ENCODE results near the gene PABPN1. TPM values are rescaled to one million over a fixed set of nuclear protein-coding genes. Genes with fewer than 3 reads are reported as not detected.
A peak's percentile ranks its signal among the peaks of the same experiment; 100 is the strongest.

PABPN1 gene
- total and polyA plus RNA-seq, 9 of the 15 experiments (the other 6 are each of a cell fraction or from before 2014, with no cell fraction given): 32.6 to 388 (median 178) TPM

DNA sequence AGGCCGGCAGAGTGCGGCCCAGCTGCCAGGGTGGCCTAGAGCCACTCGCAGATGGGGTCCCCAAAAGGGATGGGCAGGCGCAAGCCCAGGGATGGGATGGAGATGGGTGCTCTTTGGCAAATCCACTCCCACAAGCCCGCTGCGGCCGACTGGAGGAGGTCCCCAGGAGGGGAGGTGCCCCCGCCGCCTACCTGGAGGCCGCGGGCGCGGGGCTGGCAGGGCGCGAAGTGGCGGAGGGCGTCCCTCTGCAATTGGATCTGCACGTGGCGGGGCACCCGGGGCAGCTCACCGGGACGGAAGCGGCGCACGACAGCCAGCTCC lies 19.3 kb upstream of the PABPN1 start (continued):
- TF ChIP-seq, protein P1, sequence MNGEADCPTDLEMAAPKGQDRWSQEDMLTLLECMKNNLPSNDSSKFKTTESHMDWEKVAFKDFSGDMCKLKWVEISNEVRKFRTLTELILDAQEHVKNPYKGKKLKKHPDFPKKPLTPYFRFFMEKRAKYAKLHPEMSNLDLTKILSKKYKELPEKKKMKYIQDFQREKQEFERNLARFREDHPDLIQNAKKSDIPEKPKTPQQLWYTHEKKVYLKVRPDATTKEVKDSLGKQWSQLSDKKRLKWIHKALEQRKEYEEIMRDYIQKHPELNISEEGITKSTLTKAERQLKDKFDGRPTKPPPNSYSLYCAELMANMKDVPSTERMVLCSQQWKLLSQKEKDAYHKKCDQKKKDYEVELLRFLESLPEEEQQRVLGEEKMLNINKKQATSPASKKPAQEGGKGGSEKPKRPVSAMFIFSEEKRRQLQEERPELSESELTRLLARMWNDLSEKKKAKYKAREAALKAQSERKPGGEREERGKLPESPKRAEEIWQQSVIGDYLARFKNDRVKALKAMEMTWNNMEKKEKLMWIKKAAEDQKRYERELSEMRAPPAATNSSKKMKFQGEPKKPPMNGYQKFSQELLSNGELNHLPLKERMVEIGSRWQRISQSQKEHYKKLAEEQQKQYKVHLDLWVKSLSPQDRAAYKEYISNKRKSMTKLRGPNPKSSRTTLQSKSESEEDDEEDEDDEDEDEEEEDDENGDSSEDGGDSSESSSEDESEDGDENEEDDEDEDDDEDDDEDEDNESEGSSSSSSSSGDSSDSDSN (IDR thresholded peaks at IDR 0.05; ENCODE audit: borderline replicate concordance in 1 of 2, low read depth in 2 of 2, low read length in 2 of 2): no peak
- TF ChIP-seq, protein P2, sequence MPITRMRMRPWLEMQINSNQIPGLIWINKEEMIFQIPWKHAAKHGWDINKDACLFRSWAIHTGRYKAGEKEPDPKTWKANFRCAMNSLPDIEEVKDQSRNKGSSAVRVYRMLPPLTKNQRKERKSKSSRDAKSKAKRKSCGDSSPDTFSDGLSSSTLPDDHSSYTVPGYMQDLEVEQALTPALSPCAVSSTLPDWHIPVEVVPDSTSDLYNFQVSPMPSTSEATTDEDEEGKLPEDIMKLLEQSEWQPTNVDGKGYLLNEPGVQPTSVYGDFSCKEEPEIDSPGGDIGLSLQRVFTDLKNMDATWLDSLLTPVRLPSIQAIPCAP (CRISPR knock-in tag; IDR thresholded peaks at IDR 0.05; ENCODE audit: borderline replicate concordance): no peak
- peak; percentile 96 for TF ChIP-seq ZFX (CRISPR knock-in tag; IDR thresholded peaks at IDR 0.05)
- TF ChIP-seq PHTF2 (CRISPR knock-in tag; IDR thresholded peaks at IDR 0.05): no peak
- TF ChIP-seq NR2F6 (CRISPR knock-in tag; IDR thresholded peaks at IDR 0.05): no peak
- TF ChIP-seq HDAC1 (IDR thresholded peaks at IDR 0.05): peak in 1 of 2 experiments; percentile 79; a peak in 2 of 4 replicates
- no peak for TF ChIP-seq MYBL2 (IDR thresholded peaks at IDR 0.05; ENCODE audit: low read depth)
- no peak for TF ChIP-seq MYBL2 (CRISPR knock-in tag; IDR thresholded peaks at IDR 0.05; ENCODE audit: borderline replicate concordance)
- TF ChIP-seq KAT2B (IDR thresholded peaks at IDR 0.05; ENCODE audit: low read depth, low read length): no peak
- TF ChIP-seq TAF1 (IDR thresholded peaks at IDR 0.05; ENCODE audit: control insufficient read depth, extremely low read depth, insufficient read depth, low read length, severe bottlenecking): peak; percentile 3
- no peak for TF ChIP-seq U2AF1 (optimal IDR thresholded peaks at IDR 0.05; ENCODE audit: low read depth, low read length)
- TF ChIP-seq, protein P3, sequence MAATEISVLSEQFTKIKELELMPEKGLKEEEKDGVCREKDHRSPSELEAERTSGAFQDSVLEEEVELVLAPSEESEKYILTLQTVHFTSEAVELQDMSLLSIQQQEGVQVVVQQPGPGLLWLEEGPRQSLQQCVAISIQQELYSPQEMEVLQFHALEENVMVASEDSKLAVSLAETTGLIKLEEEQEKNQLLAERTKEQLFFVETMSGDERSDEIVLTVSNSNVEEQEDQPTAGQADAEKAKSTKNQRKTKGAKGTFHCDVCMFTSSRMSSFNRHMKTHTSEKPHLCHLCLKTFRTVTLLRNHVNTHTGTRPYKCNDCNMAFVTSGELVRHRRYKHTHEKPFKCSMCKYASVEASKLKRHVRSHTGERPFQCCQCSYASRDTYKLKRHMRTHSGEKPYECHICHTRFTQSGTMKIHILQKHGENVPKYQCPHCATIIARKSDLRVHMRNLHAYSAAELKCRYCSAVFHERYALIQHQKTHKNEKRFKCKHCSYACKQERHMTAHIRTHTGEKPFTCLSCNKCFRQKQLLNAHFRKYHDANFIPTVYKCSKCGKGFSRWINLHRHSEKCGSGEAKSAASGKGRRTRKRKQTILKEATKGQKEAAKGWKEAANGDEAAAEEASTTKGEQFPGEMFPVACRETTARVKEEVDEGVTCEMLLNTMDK (IDR thresholded peaks at IDR 0.05; ENCODE audit: borderline replicate concordance, insufficient read depth, low read depth, low read length, poor library complexity, severe bottlenecking): no peak
- TF ChIP-seq FUS (optimal IDR thresholded peaks at IDR 0.05; ENCODE audit: low read depth, low read length): no peak
- TF ChIP-seq CEBPG (CRISPR knock-in tag; IDR thresholded peaks at IDR 0.05): 0 out of 2 replicates have a peak, but pooled peaks have one; percentile 12
- TF ChIP-seq CEBPG (tag; conservative IDR thresholded peaks at IDR 0.05 in 1 of 2, IDR thresholded peaks at IDR 0.05 in 1 of 2): no peak
- peak; percentile 3 for TF ChIP-seq ZFP36 (IDR thresholded peaks at IDR 0.05; ENCODE audit: low read depth, low read length, partially characterized antibody)
- TF ChIP-seq PTBP1 (IDR thresholded peaks at IDR 0.05; ENCODE audit: low read depth, low read length): no peak
- TF ChIP-seq, protein P4, sequence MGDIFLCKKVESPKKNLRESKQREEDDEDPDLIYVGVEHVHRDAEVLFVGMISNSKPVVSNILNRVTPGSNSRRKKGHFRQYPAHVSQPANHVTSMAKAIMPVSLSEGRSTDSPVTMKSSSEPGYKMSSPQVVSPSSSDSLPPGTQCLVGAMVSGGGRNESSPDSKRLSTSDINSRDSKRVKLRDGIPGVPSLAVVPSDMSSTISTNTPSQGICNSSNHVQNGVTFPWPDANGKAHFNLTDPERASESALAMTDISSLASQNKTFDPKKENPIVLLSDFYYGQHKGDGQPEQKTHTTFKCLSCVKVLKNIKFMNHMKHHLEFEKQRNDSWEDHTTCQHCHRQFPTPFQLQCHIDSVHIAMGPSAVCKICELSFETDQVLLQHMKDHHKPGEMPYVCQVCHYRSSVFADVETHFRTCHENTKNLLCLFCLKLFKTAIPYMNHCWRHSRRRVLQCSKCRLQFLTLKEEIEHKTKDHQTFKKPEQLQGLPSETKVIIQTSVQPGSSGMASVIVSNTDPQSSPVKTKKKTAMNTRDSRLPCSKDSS (IDR thresholded peaks at IDR 0.05; ENCODE audit: low read depth, partially characterized antibody): no peak
- TF ChIP-seq, protein P5, sequence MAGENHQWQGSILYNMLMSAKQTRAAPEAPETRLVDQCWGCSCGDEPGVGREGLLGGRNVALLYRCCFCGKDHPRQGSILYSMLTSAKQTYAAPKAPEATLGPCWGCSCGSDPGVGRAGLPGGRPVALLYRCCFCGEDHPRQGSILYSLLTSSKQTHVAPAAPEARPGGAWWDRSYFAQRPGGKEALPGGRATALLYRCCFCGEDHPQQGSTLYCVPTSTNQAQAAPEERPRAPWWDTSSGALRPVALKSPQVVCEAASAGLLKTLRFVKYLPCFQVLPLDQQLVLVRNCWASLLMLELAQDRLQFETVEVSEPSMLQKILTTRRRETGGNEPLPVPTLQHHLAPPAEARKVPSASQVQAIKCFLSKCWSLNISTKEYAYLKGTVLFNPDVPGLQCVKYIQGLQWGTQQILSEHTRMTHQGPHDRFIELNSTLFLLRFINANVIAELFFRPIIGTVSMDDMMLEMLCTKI (IDR thresholded peaks at IDR 0.05; ENCODE audit: partially characterized antibody): no peak
- TF ChIP-seq ZC3H8 (IDR thresholded peaks at IDR 0.05): no peak
- no peak for TF ChIP-seq NCOR1 (IDR thresholded peaks at IDR 0.05)

All from K562 (cell line).